ENCODE results near the gene IL25.

Gene IL25

DNA sequence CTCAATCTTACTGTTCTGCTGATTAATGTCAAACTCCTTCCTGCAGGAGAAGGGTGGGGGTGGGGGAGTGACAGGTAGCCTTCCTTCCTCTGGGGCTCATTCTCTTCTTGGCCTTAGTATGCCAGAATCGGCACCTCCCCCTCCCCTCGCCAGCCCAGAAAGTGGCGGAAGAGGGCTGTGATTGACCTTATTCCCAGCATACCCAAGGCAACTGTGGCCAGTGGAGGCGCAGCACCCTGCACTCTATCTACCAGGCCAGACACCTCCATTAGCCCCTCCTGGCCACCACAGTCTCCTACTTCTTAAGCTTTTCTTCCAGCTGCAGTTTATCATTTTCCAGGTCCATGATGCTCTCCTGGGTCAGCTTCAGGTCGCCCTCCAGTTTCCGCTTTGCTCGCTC lies 20.0 kb downstream of the IL25 start:
- no peak overlapping the region for H3K4me3 ChIP-seq (ENCODE audit: low read depth in 1 of 2, low read length in 2 of 2)
- H3K79me2 ChIP-seq (ENCODE audit: insufficient read depth, low read length): no peaks in the 10 kb centered on the region
- H3K36me3 ChIP-seq (ENCODE audit: insufficient read depth, low read length): no peaks in the 10 kb centered on the region
- TF ChIP-seq CTCF (IDR thresholded peaks at IDR 0.05; ENCODE audit: borderline replicate concordance, extremely low read depth, low read length, poor library complexity, severe bottlenecking) (no peak), EZH2 (IDR thresholded peaks at IDR 0.05; ENCODE audit: borderline replicate concordance, low read depth, low read length, severe bottlenecking) (no peak)
- DNase-seq: no peak
- H4K20me1 ChIP-seq (ENCODE audit: insufficient read depth, low read length): no peaks in the 10 kb centered on the region
- peaks cover 5% of the 10 kb centered on the region for H3K27me3 ChIP-seq (ENCODE audit: insufficient read depth, low read length, poor library complexity)
- H3K27ac ChIP-seq (ENCODE audit: low read length): no peak overlapping the region
- H3K4me2 ChIP-seq (ENCODE audit: insufficient read depth, low read length): no peak overlapping the region
- no peak overlapping the region for H3K9ac ChIP-seq (ENCODE audit: low read depth, low read length)
- no peak for ATAC-seq (ENCODE audit: insufficient read depth, low read depth)
- no peaks in the 10 kb centered on the region for H3K4me1 ChIP-seq (ENCODE audit: insufficient read depth, low read length)
- H3K9me3 ChIP-seq (ENCODE audit: insufficient read depth, low read length, severe bottlenecking): no peaks in the 10 kb centered on the region
- H2AFZ ChIP-seq (ENCODE audit: low read depth, low read length): no peak overlapping the region

DNA sequence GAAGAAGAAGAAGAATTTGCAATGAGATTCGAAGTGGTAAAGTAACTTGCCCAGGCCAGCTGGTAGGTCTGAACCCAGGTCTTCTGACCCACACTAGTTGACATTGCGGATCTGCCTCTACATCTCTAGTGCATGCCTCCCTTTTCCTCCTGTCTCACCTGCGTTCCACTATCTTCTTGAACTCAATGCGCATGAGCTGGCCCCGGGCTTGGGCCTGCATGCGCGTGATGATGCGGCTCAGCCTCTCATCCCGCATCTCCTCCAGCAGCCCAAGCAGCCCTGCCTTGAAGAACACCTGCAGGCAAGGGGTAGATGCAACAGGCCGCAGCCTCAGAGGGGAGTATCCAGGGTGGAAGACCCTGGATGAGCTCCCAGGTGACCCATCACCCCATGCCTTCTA lies 23.5 kb downstream of the IL25 start:
- ATAC-seq (ENCODE audit: insufficient read depth, low read depth): no peak
- peaks cover 5% of the 10 kb centered on the region for H3K27me3 ChIP-seq (ENCODE audit: insufficient read depth, low read length, poor library complexity)
- no peaks in the 10 kb centered on the region for H3K79me2 ChIP-seq (ENCODE audit: insufficient read depth, low read length)
- H2AFZ ChIP-seq (ENCODE audit: low read depth, low read length): no peak overlapping the region
- H3K4me2 ChIP-seq (ENCODE audit: insufficient read depth, low read length): no peak overlapping the region
- DNase-seq: no peak
- H3K4me1 ChIP-seq (ENCODE audit: insufficient read depth, low read length): no peaks in the 10 kb centered on the region
- TF ChIP-seq EZH2 (IDR thresholded peaks at IDR 0.05; ENCODE audit: borderline replicate concordance, low read depth, low read length, severe bottlenecking) (no peak), CTCF (IDR thresholded peaks at IDR 0.05; ENCODE audit: borderline replicate concordance, extremely low read depth, low read length, poor library complexity, severe bottlenecking) (no peak)
- no peak overlapping the region for H3K4me3 ChIP-seq (ENCODE audit: low read depth in 1 of 2, low read length in 2 of 2)
- H3K9me3 ChIP-seq (ENCODE audit: insufficient read depth, low read length, severe bottlenecking): no peaks in the 10 kb centered on the region
- no peak overlapping the region for H3K27ac ChIP-seq (ENCODE audit: low read length)
- H3K9ac ChIP-seq (ENCODE audit: low read depth, low read length): no peak overlapping the region
- H4K20me1 ChIP-seq (ENCODE audit: insufficient read depth, low read length): no peaks in the 10 kb centered on the region
- H3K36me3 ChIP-seq (ENCODE audit: insufficient read depth, low read length): no peaks in the 10 kb centered on the region

DNA sequence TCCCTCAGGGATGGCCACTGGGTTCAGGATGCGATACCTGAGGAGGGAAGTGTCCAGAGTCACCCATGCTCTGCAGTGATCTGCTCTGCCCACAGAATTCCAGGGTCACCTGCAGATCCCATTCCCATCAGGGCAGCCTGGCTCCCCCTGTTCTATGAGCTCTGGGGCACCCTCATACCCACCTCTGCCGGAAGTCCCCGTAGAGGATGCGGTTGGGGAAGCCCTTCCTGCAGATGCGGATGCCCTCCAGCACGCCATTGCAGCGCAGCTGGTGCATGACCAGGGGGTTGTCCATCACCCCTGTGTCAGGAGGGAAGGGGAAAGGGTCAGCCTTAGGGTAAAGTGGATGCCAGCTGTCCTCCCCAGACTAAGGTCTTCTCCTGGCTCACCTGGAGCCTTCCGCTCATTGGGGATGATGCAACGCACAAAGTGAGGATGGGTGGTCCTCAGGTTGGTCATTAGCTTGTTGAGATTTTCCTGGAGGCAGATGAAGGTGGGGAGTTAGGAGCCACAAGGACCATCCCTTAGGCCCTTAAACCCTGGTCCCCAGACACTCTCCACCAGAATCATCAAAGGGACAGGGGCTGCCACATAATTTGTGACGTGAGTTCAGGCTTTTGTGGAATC lies 24.3 kb downstream of the IL25 start:
- DNase-seq (no peak), ATAC-seq (ENCODE audit: insufficient read depth, low read depth) (no peak)
- H3K27me3 ChIP-seq (ENCODE audit: insufficient read depth, low read length, poor library complexity): peaks cover 4% of the 10 kb centered on the region

More for the DNA sequence above, 24.3 kb downstream of the IL25 start:
- no peaks in the 10 kb centered on the region for H3K9me3 ChIP-seq (ENCODE audit: insufficient read depth, low read length, severe bottlenecking)
- no peaks in the 10 kb centered on the region for H3K36me3 ChIP-seq (ENCODE audit: insufficient read depth, low read length)
- no peaks in the 10 kb centered on the region for H3K79me2 ChIP-seq (ENCODE audit: insufficient read depth, low read length)
- H3K4me1 ChIP-seq (ENCODE audit: insufficient read depth, low read length): no peaks in the 10 kb centered on the region
- no peak overlapping the region for H3K4me2 ChIP-seq (ENCODE audit: insufficient read depth, low read length)
- no peak overlapping the region for H3K4me3 ChIP-seq (ENCODE audit: low read depth in 1 of 2, low read length in 2 of 2)
- H4K20me1 ChIP-seq (ENCODE audit: insufficient read depth, low read length): no peaks in the 10 kb centered on the region
- no peak overlapping the region for H3K27ac ChIP-seq (ENCODE audit: low read length)
- no peak overlapping the region for H3K9ac ChIP-seq (ENCODE audit: low read depth, low read length)
- TF ChIP-seq EZH2 (IDR thresholded peaks at IDR 0.05; ENCODE audit: borderline replicate concordance, low read depth, low read length, severe bottlenecking) (no peak), CTCF (IDR thresholded peaks at IDR 0.05; ENCODE audit: borderline replicate concordance, extremely low read depth, low read length, poor library complexity, severe bottlenecking) (no peak)
- H2AFZ ChIP-seq (ENCODE audit: low read depth, low read length): no peak overlapping the region
